ENCODE results near the gene ZDBF2.
"Not testable (repeated sequence)": the region's sequence is repeated elsewhere in the genome, so short reads cannot be mapped to it uniquely, and the experiment has no call there.

The ZDBF2 gene

DNA sequence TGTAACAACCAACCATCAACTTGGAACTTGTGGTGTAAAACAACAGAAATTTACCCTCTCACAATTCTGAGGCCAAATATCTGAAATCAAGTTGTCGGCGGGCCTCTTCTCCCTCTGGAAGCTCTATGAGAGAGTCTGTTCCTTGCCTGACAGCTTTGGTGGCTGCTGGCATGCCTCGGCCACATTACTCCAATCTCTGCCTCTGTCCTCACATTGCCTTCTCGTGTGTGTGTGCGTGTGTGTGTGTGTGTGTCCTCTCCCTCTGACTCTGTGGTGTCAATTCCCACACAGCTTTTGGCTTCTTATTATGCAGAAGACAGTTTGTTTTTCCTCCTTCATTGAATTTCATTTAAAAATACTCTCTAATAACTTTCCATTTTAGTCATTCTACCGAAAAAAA lies 50.4 kb downstream of the ZDBF2 start:
- DNase-seq, result no peak

DNA sequence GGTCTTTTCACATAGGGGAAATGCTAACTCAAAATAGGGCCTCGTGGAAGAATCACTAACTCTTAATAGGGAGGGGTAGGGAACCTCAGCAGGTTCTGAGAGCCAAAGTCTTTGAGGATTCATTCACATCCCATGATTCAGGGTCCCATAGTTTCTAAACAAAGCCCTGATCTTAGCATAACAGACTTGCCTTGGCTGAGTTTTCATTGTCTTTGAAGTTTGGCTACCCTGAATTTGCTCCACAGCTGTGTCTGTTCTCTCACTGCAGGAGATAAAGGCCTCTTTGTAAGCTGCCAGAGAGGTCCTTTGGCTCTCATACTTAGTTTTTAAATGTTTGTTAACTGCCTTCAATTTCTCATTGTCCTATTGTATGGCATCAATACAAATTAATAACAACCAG lies 54.5 kb downstream of the ZDBF2 start:
- DNase-seq, result no peak

DNA sequence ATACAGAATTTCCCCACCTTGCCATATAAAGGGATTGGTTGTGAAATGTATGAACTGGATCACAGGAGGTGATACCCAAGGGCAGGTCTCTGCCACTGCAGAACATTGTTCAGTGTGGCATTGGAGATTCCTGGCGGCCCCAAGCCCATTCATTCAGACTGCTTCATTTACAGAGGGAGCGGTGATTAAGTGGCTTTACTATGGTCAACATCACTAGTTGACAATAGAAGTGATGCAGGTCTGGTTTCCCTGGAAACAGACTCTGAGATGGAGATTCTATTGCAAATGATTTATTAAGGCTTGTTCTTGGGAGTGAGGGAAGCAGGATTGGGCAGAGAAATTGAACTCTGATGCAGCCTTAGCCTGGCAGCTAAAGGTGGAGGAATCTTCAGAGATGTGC lies 62.4 kb downstream of the ZDBF2 start:
- no peak for DNase-seq

DNA sequence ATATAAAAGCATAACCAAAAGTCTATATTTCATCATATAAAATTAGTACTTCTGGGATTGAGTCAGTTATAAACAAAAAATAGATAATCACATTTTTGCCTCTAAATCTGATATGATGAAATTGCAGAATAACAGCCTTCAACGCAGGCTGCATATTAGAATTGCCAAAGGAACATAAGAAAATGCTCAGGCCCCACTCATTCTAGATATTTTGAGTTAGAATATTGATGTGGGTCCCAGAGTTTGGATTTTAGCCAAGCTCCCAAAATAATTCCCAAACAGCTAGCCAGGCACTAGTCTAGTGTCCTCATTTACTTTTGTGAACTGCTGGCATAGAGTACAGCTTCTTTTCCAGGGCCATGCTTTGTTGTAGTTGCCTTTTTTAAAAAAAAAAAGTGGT lies 63.5 kb downstream of the ZDBF2 start:
- DNase-seq, result no peak

DNA sequence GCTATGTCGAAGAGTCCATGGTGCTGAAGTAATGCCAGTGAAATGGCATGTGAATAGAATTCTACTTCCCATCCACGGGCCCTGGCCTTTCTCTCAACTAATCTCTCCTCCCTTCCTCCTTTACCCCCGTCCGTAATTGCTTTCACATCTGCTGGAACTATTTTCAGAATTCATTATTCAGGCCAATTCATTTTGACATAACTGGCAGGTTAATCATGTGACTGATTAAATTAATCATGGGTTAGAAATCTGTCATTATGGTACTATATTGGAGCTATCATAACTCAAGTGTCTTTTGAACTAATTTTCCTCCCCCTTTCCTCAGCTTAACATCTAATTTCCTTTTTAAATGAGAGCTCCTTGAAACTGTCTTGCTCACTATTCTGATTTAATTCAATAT lies 66.9 kb downstream of the ZDBF2 start:
- no peak for DNase-seq

DNA sequence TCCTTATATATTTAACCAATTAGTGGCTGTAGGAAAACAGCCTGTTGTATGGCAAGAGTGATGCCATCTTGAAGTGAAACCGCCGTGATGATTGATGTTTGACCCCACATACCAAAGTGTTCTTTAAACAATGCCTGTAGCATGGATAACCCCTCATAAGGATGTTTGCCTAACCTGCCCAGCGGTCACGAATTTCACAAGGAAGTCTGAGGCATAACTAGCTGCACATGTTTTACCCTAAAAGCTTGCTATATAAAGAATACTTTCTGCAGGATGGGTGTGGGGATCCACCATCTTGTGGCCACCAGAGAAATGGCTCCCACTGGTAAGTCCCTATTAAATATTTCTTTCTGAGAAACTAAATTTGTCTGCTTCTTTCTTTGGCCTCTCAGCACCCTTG lies 68.7 kb downstream of the ZDBF2 start:
- DNase-seq, result no peak

DNA sequence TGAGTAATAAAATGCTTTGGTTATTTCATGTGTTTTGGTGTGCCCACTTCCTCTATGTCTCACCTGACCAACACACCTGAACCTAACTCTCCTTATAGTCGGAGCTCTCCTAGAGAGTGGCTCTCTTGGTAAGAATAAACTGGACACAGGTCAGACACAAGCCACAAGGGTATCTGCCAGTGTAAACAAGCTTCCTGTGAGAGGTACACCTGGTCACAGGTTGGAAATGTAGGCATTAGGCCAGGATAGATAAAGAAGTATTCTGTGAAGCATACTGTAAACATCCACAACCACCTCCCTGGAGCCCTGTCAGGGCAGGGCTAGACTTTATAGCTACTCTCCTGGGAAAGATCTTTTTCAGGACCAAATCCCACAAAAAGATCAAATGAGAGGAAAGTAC lies 69.4 kb downstream of the ZDBF2 start:
- no peak for DNase-seq

DNA sequence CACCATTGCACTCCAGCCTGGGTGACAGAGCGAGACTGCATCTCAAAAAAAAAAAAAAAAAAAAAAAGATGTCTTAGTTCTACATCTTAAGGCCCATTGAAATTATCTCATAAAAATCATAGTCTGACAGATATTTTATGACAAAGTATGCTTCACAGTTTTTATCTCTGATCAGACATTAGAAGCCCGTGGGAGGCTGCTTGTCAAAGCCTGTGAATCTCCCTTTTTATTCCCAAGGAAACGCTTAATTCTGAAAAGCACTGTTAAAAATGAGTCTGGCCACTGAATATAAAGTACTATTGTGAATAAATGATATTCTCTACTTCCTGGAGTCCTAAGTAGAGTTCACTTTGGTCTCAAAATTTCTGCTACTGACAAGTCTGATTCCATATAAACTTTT lies 71.1 kb downstream of the ZDBF2 start:
- no peak for DNase-seq

DNA sequence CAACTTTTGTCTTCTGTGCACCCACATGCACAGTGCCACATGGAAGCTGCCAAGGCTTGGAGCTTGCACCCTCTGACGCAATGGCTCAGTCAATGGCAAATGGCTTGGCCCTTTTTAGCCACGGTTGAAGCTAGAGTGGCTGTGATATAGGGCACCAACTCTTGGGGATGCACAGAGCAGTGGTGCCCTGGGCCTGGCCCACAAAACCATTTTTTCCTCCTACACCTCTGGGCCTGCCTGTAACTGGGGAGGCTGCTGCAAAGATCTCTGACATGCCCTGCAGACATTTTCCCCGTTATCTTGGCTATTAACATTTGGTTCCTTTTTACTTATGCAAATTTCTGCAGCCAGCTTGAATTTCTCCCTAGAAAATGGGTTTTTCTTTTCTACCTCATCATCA lies 74.9 kb downstream of the ZDBF2 start:
- DNase-seq, result no peak

DNA sequence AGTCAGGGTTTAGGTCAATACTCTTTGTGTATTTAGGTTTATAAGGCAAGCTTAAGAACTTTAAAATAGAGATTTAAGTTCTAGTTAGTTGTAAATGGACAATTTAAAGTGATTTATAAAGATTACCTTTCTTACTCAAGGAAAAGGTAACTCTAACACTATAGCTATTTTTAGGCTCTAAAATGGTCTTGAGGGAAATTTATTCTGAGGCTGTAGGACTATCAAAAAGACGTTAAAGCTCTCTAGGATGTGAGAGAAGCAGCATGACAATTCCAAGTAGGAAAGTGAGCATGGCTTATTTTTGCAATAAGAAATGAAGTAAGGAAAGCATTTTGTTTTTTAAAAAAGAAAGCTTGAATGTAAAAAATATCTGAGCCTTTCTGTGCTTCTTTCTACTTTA lies 78.1 kb downstream of the ZDBF2 start:
- no peak for DNase-seq

DNA sequence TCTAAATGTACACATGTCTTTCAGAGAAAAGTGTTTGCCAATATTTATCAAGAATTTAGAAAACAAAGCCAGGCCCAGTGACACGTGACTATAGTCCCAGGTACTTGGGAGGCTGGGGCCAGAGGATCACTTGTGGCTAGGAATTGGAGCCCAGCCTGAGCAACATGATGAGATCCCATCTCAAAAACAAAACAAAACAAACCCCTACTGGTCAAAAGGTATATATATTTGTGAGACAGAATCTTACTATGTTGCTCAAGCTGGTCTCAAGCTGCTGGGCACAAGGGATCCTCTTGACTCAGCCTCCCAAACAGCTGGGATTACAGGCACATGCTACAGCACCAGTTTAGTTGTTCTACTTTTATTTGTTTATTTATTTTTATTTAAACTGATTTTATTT lies 79.2 kb downstream of the ZDBF2 start:
- no peak for DNase-seq

DNA sequence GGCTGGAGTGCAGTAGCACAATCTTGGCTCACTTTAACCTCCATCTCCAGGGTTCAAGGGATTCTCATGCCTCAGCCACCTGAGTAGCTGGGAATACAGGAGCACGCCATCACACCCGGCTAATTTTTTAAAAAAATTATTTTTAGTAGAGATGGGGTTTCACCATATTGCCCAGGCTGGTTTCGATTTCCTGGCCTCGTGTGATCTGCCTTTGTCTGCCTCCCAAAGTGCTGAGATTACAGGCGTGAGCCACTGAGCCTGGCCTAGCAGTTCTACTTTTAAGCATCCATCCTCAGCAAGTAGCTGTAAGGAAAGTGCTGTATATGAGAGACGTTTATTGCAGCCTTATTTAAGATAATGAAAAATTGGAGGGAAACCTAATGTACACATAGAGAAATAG lies 79.7 kb downstream of the ZDBF2 start:
- no peak for DNase-seq

DNA sequence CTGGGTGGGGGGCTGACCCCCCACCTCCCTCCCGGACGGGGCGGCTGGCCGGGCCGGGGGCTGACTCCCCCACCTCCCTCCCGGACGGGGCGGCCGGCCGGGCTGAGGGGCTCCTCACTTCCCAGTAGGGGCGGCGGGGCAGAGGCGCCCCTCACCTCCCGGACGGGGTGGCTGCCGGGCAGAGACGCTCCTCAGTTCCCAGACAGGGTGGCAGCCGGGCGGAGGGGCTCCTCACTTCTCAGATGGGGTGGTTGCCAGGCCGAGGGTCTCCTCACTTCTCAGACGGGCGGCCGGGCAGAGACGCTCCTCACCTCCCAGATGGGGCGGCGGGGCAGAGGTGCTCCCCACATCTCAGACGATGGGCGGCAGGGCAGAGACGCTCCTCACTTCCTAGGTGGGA lies 82.4 kb downstream of the ZDBF2 start:
- DNase-seq, result not testable (repeated sequence)

DNA sequence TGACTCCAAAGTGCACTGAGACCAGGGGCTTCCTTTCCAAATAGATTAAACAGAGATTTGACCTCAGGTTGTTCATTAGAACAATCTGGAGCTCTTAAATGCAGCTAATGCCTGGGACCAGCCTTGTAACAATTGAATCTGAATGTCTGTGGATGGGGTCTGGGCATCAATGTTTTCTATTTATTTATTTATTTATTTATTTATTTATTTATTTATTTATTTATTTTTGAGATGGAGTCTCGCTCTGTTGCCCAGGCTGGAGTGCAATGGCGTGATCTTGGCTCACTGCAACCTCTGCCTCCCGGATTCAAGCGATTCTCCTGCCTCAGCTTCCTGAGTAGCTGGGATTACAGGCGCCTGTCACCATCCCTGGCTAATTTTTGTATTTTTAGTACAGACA lies 86.4 kb downstream of the ZDBF2 start:
- DNase-seq, result not testable (repeated sequence)

DNA sequence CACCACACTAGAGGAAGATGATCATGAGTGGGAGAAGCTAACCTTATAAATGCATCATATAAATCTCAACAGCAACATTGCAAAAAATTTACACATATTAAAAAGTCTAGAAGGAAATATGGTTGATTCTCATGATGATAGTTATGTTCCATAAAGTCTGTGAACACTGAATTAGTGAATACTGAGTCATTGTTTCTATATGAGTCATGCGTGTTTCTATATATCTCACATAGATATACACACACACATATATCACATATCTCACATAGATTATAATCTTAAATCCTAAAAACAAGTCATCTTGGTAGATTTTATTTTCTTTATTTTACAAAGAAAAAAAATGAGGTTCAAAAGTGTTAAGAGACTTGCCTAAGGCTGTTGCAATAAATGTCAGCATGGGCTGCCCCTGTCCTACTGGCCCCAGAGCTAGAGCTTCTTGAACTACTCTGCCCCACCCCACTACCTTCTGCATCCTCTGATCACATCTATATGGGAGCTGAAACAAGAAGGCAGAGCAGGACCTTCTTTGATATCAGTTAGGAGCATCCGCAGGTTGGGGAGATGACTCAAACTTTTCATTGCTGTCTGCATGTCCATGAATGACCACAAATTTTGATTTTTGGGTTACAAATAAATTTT lies 87.1 kb downstream of the ZDBF2 start:
- DNase-seq, result no peak
